NOMO-1 (cell line): ENCODE data around the gene TBX21.
A peak's percentile ranks its signal among the peaks of the same experiment; 100 is the strongest.

ENCODE experiments used
- DNase-seq, 2 experiments: peaks; one replicate each; lab custom pipeline; 2025; ENCODE audit not compliant: unreplicated experiment in 2 of 2; lab: John Stamatoyannopoulos, UW

TBX21 gene

DNA sequence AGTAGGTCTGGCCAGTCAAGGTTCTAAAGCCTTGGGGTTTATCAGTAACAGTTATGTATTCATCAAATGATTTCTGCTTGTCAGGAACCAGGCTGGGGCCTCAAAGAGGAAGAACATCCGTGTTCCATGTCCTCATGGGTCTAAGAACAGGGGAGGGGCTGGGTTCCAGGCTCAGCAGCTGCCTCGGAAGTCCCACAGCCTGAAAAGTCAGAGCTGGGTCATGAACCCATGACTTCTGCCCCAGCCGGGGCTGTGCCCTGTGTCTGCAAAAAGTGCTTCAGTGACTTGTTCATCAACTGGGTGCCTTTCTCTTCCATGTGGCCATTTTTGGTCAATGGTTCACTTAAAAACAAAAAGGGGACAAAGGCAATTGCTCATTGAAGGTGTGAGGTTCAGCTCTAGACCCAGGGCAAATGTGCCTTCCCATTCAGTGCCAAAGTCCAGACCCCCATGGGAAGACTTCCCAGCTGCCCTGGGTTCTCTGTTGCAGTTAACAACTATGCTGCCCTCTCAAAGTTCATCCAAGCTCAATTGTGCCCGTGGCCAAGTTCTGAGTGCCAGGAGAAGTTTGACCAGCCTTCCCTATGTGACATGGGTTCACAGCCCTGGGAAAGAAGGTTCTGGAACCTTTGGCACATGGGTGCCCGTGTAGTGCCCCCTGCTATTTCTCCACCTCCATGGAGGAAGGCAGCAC, 20.6 kb upstream of the TBX21 start:
- DNase-seq = peak in 1 of 2 experiments; percentile 12

- no peak for DNase-seq
These were observed 18.9 kb upstream of the TBX21 start for GRCh38 chr17:47713980-47714700.

- no peak for DNase-seq
These were observed 18.2 kb upstream of the TBX21 start for GRCh38 chr17:47714773-47715396.

GRCh38 chr17:47715669-47716325, 17.2 kb upstream of the TBX21 start:
- DNase-seq = no peak

DNA sequence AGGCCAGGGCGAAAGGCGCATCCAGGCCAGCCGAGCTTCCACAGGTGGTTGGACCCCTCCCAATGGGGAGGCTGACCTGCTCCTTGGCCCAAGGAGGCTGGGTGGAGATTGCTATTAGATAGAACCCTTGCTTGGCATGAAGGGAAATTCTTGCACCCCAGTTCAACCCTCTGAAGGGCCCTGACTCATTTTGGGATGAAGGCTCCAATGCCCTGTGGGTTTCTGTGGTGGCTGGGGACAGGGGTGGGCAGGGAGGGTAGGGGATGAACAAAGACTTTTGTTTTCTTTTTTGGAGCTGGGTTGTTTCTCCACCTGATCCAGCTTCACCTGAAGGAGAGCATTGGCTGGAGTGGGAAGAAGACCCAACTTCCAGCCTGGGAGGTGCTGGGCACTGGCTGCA, 16.7 kb upstream of the TBX21 start:
- no peak for DNase-seq

- peak in 1 of 2 experiments; percentile 11 for DNase-seq
These were observed 15.8 kb upstream of the TBX21 start for GRCh38 chr17:47717261-47717697.

DNA sequence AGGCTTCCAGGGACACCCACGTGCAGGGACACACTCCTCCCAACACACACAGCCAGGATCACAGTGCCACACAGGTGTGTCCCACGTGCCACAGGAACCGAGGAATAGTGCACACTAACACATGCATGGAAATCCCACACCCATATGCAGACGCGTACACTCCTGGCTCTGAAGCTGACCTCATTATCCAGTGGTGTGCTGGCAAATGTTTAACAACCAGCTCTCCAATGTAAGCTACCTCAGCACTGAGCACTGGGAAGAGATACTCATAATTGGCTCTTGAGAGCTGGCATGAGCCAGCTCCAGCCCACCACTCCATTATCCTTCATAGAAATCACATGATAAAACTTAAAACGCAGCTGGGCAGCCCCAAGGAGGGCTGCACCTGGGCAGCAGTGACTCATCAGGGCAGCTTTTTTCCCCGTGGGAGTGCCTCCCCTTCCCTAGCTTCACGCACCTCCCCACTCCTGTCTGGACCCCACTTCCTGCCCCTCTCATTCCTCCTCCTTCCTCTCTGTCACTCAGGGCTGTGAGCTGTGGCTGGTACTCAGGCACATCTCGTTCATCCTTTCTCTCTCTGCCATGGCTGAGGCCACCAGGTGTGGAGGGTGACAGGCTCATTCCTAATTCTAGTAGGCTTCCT, 14.9 kb upstream of the TBX21 start:
- no peak for DNase-seq

DNA sequence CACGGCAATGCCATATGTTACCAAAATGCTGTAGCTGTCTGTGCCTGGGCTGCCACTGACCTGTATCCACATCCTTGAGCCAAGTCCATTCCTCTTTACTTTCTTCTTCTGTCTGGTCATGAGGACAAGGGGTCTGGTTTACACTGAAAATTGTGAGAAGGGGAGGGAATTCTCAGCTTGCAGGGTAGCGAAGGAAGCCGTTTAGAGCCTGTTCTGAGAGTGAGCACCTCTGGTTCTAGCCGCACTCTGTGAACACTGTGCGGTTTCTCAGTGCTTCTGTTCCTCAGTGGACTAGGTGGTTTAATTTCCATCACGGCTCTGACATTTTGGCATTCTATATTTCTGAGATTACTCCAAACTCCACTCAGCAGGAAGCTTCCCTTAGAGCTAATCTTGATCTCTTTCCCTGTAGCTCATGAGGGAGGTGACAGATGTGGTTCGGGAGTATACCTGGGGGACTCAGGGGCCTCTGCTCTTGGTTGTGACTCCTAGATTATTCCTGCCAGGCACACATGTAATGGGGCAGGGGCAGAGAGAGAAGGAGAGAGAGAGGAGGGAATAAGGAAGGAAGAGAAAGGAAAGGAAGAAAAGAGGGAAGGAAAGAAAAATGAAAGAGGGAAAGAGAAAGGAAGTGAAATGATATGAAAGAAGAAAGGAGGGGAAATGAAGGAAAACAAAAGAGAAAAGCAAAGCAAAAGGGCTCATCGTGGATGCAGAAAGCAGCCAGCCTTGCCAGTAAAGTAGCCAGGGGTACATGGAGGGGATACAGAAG, 14.2 kb upstream of the TBX21 start:
- DNase-seq = no peak

GRCh38 chr17:47719411-47720152, 13.5 kb upstream of the TBX21 start:
- peak; percentile 56 to 75 for DNase-seq

DNA sequence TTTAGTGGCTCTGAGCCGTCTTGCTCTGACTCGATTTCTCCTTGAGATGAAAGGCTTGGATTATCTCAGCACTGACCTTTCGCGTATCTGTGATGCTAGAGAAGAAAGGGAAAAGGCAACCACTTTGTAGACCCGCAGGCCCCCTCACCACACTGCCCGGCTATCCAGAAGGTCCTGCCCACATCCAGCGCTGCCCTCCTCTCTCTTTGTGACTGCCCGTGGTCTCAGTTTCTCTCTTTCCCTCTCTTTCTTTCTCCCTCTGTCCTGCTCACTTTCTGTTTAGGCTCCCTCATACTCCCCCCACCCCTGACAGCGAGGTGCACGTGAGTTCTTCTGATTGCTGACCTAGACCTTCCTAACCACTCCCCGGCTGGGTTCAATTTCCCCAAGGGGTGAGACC, 12.8 kb upstream of the TBX21 start:
- DNase-seq = no peak

GRCh38 chr17:47720754-47721533, 12.1 kb upstream of the TBX21 start:
- DNase-seq = peak; percentile 43 to 57

DNA sequence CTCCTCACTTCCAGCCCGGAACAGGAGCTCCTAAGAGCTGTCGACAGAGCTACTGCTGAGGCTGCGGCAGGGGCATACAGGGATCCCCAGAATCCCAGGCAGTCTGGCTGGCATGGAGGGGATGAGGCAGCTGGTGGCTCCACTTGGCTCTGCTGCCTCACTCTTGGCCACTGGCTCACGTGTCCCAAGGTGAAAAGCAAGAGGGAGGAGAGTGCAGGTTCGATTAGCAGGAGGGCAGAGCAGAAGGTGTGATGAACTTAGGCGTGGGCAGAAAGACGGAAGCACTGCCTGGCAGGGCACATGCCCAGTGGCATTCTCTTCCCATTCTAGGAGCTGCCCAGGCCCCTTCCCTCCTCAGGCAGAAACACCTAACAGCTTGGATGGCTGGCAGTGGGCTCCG, 11.3 kb upstream of the TBX21 start:
- DNase-seq = no peak

- DNase-seq = no peak
These were observed 8.3 kb upstream of the TBX21 start for GRCh38 chr17:47724705-47725104.

- no peak for DNase-seq
These were observed 7.5 kb upstream of the TBX21 start for GRCh38 chr17:47725446-47726111.

DNA sequence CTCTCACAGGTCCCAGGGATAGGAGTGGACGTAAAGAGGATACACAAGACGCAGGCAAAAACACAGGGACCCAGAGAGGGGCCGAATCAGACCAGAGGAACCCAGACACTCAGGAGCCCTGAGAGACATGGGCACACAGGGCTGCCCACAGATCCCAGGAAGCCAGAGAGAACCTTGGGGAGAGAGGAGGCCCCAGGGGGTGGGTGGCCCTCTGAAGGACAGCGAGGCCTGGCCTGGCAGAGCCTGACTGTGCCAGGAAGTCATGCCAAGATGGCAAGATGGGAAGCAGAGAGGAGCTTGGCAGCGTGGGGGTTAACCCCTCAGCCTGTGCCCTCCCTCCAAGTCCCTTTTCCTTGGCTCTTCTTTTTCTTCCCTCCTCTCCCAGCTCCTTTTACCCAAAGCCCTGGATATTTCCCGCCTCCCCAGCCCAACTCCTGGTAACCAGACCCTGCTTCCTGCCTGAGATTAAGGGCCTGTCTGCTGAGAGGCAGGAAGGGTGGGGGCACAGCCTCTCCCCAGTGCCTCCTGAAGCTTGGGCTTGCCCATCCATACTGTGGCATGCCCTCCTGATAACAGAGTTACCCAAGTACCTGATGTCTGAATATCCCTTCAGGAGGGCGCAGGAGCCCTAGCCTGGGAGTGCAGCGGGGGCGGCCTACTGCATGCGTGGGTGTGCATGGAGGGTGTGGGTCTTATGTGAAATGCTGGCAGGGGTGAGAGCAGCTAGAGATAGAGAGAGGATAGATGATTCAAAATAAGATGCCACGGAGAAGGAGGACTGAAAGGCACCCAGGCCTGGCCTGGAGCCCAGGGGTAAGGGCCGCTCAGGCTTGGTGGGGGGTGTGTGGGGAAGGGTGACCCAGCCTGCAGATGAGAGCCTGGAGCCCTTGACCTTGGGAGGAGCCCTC, 6.0 kb upstream of the TBX21 start:
- DNase-seq = no peak

DNA sequence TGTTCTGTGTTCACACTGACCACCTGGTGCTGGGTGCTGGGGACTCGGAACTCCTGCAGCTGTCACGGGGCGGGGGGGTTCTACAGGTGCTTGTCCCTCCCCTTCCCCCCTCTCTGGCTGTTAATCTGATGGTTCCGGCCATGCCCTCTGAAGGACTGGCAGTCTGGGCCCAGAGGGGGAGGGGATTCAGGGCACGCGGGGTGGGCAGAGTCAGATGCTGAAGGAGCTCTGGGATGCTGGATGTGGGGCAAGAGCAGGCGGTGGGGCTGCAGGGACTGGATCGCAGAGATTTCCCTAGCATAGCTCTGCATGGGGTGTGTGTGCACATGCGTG, 5.4 kb upstream of the TBX21 start:
- no peak for DNase-seq

GRCh38 chr17:47728214-47728877, 4.7 kb upstream of the TBX21 start:
- no peak for DNase-seq
